Measurements from ENCODE around the gene ENTHD1. TPM values are rescaled to one million over a fixed set of nuclear protein-coding genes. Genes with fewer than 3 reads are reported as not detected.

The ENTHD1 gene
- total RNA-seq: not detected

DNA sequence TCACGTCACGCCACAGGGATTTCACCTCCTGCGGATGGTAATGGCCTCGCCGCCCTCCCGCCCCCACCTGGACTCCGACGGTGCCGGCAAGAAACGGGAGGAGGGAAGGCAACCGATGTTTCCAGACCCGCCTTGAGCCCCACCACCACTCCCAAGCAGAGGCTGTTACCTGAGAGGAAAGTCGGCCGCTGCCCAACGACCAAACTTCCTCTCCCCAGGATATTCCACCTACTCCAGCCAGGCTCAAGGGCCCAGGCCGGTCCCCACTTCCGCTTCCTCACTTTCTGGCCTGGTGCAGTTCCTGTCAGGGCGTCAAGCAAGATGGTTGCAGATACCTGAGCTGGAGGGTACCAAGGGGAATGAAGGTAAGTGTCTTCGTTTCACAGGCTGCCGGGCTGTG lies at the start of gene ENTHD1:
Gene ENTHD1 (minus strand): TSS at position 235 of the 400 bp plus-strand sequence. CDS start 6,012 bp downstream, outside the sequence.

GRCh38 chr22:39900306-39901227 lies 7.0 kb upstream of the ENTHD1 start, which contains the start of gene GRAP2:
Gene GRAP2 (plus strand): TSS chr22:39901084. CDS start chr22:39947107, 46,023 bp downstream.

Small RNA genes within 50 kb of the gene (small RNA-seq; reads per million reads assigned to genes)
- gene RN7SKP210 (ENCODE audit: low replicate concordance): not detected

Other genes starting within 250 kb of the ENTHD1 start
- gene GRAP2, start 7.3 kb upstream of the ENTHD1 start, total RNA-seq: 2.5 TPM
- gene TMA7B, start 66.6 kb upstream of the ENTHD1 start, total RNA-seq: 0.12 TPM
- gene FAM83F, start 101.2 kb upstream of the ENTHD1 start, total RNA-seq: 2.5 TPM